NOMO-1 treated with DMSO at 0.1 percent for 48 hours (cell line): ENCODE measurements around the gene PLA1A.
"Not testable (repeated sequence)": the region's sequence is repeated elsewhere in the genome, so short reads cannot be mapped to it uniquely, and the experiment has no call there.

Experiments used
- DNase-seq: peaks from one replicate; lab custom pipeline; 2025; ENCODE audit not compliant: unreplicated experiment; lab: John Stamatoyannopoulos, UW

PLA1A gene

GRCh38 chr3:119660474-119661440 lies 63.1 kb downstream of the PLA1A start, which contains the start of gene POPDC2:
Gene POPDC2, minus strand, starts transcription at chr3:119660589. Its CDS starts 166 bp downstream, at chr3:119660423.
- no peak for DNase-seq

DNA sequence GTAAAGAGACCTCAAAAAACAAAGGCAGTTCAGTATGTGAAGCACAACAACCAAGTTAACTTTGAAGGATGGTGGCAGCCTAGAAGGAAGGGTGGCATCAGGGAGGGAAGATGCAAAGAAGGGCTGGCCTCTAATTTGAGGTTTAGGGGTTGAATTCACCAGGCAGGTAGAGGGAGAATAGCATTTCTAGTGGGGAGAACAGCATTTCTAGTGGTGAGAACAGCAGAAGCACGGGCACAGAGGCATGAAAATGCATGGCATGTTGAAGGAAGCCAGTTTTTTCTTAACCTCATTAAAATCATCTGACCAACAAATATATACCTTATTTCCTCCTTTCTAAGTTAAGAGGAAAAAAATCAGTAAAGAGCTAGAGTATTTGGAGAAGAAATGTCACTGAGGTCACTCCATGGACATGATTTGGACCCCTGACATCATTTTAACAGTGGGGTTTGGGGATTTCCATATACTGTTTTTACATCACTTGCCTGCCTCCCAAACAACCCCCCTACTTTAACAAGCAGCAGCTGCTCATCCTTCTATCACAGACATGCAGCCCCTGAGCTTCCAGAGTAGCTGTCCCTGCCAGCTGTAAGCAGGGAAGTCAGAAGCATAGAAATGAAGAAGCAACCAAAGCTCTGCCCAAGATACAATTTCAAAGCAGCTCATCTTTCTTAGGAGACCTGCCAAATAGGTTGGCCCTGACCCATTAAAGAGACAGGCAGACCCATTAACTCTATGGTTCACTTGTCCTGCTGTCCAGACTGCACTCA lies 65.1 kb downstream of the PLA1A start:
- no peak for DNase-seq

- no peak for DNase-seq
Measured at GRCh38 chr3:119663885-119664284, 66.2 kb downstream of the PLA1A start.

DNA sequence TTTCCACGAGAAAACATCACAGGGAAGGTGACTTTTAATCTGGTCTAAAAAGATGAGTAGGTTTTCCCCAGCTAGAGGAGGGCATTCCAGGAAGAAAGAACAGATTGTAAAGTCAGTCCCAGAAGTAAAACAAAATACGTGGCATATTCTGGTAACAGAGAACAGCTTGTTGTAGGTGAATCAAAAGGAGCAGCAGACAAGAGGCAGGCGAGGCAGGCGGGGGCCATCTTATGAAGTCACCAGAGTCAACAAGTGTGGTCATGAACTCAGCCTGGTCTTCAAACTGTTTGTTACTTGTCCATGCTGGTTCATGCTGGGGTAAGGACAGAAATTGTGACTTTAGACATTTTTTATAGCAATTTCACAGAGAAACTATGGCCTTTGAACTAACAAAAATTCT lies 66.7 kb downstream of the PLA1A start:
- DNase-seq: no peak

GRCh38 chr3:119664850-119665379 lies 67.2 kb downstream of the PLA1A start:
- peak; percentile 40 for DNase-seq

GRCh38 chr3:119665954-119666559 lies 68.4 kb downstream of the PLA1A start:
- no peak for DNase-seq

- no peak for DNase-seq
Measured at GRCh38 chr3:119669906-119670570, 72.4 kb downstream of the PLA1A start.

DNA sequence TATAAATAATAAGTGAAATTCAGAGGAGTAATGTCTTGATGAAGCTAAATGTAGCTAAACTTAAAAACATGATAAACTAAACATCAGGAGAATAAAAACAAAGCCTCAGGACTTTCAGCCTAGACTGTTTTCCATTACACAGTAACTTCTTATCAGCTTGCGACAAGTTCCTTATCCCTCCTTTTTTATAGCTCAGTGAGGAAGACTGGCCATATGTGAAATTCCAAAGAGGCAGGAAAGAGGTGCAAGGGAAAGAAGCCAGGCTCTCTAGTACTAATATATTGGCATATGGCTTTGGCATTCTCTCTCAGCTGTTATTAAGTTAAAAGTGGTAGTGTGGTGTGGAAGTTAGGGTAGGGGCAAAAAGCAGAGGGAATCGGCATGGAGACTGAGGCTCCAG lies 75.1 kb downstream of the PLA1A start:
- no peak for DNase-seq

GRCh38 chr3:119673875-119674274 lies 76.2 kb downstream of the PLA1A start:
- DNase-seq: no peak

DNA sequence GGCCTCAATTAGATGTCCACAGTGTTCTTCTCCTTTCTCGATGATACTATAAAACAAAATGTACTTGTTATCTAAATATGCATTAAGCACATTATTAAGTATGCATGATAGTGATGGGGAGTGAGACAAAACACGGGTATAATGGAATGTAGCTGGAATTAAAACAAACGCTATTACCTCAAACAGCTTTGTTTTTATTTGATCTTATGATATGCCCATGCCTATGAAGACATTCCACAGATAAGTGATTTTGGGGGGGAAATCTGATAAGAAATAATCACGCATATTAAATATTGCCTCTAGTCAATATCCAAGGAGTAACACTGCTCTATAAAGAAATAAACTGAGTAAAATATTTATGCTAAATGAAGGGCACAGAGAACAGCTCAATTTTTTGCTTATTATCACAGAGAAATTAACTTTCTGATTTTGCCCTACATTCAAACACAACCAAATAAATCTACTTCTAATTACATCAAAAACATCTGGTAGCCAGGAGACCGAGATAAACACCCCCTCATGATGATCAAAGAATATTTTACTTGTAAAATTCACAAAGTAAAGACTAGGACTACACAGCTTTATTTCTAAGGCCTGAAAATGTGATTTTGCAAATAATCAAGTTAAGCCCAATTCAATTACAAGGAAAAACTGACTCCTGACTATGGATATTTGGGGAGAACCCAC lies 77.6 kb downstream of the PLA1A start:
- no peak for DNase-seq

- DNase-seq: no peak
Measured at GRCh38 chr3:119676020-119676419, 78.3 kb downstream of the PLA1A start.

- peak; percentile 97 for DNase-seq
Measured at GRCh38 chr3:119676771-119677640, 79.3 kb downstream of the PLA1A start, which contains the start of gene COX17. Gene COX17, minus strand, starts transcription at chr3:119677406. Its CDS starts 96 bp downstream, at chr3:119677310.

GRCh38 chr3:119677641-119677934 lies 79.9 kb downstream of the PLA1A start:
- DNase-seq: no peak

DNA sequence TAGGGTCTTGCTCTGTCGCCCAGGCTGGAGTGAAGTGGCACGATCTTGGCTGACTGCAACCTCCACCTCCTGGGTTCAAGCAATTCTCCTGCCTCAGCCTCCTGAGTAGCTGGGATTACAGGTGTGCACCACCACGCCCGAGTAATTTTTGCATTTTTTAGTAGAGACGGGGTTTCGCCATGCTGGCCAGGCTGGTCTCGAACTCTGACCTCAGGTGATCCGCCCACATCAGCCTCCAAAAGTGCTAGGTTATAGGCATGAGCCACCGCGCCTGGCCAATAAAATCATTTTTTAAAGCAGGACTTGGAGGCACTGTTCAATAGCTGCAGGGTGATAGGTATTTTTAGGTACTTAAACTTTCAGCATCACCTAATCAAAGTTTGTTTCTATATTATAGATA lies 80.5 kb downstream of the PLA1A start:
- DNase-seq: not testable (repeated sequence)
